Measurements from ENCODE around the gene NDUFB4.
"Not testable (repeated sequence)": the region's sequence is repeated elsewhere in the genome, so short reads cannot be mapped to it uniquely, and the experiment has no call there.

Gene NDUFB4

GRCh38 chr3:120634539-120634938 is 38.4 kb downstream of the NDUFB4 start:
- in situ Hi-C loops (cut with MboI; ENCODE audit: low sequenced_read_pairs): no loop called here

GRCh38 chr3:120636795-120637401 is 40.8 kb downstream of the NDUFB4 start:
- in situ Hi-C loops (cut with MboI; ENCODE audit: low sequenced_read_pairs): no loop called here

GRCh38 chr3:120637851-120638559 is 41.9 kb downstream of the NDUFB4 start:
- in situ Hi-C loops (cut with MboI; ENCODE audit: low sequenced_read_pairs): no loop called here

- in situ Hi-C loops (cut with MboI; ENCODE audit: low sequenced_read_pairs): not testable (repeated sequence)
These were observed 42.7 kb downstream of the NDUFB4 start for GRCh38 chr3:120638820-120639219.

- in situ Hi-C loops (cut with MboI; ENCODE audit: low sequenced_read_pairs): no loop called here
These were observed 44.1 kb downstream of the NDUFB4 start for GRCh38 chr3:120640231-120640630.

GRCh38 chr3:120641696-120642246 is 45.6 kb downstream of the NDUFB4 start:
- in situ Hi-C loops (cut with MboI; ENCODE audit: low sequenced_read_pairs): no loop called here

- in situ Hi-C loops (cut with MboI; ENCODE audit: low sequenced_read_pairs): no loop called here
These were observed 46.3 kb downstream of the NDUFB4 start for GRCh38 chr3:120642368-120642948.

- in situ Hi-C loops (cut with MboI; ENCODE audit: low sequenced_read_pairs): no loop called here
These were observed 49.1 kb downstream of the NDUFB4 start for GRCh38 chr3:120645083-120645845.

GRCh38 chr3:120646771-120647432 is 50.8 kb downstream of the NDUFB4 start:
- in situ Hi-C loops (cut with MboI; ENCODE audit: low sequenced_read_pairs): no loop called here

GRCh38 chr3:120648290-120648689 is 52.2 kb downstream of the NDUFB4 start:
- in situ Hi-C loops (cut with MboI; ENCODE audit: low sequenced_read_pairs): no loop called here

- in situ Hi-C loops (cut with MboI; ENCODE audit: low sequenced_read_pairs): no loop called here
These were observed 53.7 kb downstream of the NDUFB4 start for GRCh38 chr3:120649830-120650233.

- in situ Hi-C loops (cut with MboI; ENCODE audit: low sequenced_read_pairs): no loop called here
These were observed 54.2 kb downstream of the NDUFB4 start for GRCh38 chr3:120650311-120650710.

All from HL-60/S4 treated with retinoic acid at 250 ng/mL for 4 days and 3 days (cell line).